ENCODE measurements around the gene TSPAN11. TPM values are rescaled to one million over a fixed set of nuclear protein-coding genes. Genes with fewer than 3 reads are reported as not detected.

TSPAN11 gene
- total and polyA plus RNA-seq, 2 experiments from 2014 or later: 5.2 to 9.6 TPM

DNA sequence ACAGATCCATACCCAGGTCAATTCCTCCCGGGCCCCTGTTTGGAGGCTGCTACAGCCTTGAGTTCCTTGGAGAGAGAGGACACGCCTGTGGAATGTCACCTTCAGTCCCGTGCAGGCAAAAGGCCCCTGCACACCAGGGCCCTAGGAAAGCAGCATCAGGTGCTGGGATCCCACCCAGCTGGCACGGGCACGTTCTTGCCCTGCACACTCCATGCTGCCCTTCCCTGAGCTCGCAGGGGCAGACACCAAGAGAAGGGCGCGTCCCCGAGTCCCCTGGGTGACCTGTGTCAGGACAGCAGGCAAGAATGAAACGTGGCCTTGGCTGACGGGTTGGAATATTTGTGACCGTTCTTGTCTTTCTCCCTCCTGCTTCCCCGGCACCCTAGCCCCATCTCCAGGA, 67.7 kb downstream of the TSPAN11 start:
- Histone ChIP-seq H4K20me1 (ENCODE audit: insufficient read depth, poor library complexity, severe bottlenecking) (no peaks in the 10 kb centered on the region), H3K4me2 (no peak overlapping the region), H3K79me2 (no peaks in the 10 kb centered on the region), H3K4me3 (no peak overlapping the region), H3K36me3 (replicated peaks; ENCODE audit: insufficient read depth, low read depth) (no peaks in the 10 kb centered on the region), H3K4me1 (ENCODE audit: insufficient read depth) (no peaks in the 10 kb centered on the region), H3K9me2 (replicated peaks; ENCODE audit: insufficient read depth) (no peaks in the 10 kb centered on the region), H3K27ac (no peak overlapping the region), H3K9me3 (ENCODE audit: low read depth) (no peaks in the 10 kb centered on the region), H3K27me3 (no peaks in the 10 kb centered on the region), H2AFZ (no peak overlapping the region)
- DNase-seq (ENCODE audit: low spot score): no peak
- TF ChIP-seq, protein P1, sequence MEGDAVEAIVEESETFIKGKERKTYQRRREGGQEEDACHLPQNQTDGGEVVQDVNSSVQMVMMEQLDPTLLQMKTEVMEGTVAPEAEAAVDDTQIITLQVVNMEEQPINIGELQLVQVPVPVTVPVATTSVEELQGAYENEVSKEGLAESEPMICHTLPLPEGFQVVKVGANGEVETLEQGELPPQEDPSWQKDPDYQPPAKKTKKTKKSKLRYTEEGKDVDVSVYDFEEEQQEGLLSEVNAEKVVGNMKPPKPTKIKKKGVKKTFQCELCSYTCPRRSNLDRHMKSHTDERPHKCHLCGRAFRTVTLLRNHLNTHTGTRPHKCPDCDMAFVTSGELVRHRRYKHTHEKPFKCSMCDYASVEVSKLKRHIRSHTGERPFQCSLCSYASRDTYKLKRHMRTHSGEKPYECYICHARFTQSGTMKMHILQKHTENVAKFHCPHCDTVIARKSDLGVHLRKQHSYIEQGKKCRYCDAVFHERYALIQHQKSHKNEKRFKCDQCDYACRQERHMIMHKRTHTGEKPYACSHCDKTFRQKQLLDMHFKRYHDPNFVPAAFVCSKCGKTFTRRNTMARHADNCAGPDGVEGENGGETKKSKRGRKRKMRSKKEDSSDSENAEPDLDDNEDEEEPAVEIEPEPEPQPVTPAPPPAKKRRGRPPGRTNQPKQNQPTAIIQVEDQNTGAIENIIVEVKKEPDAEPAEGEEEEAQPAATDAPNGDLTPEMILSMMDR (IDR thresholded peaks at IDR 0.05; ENCODE audit: poor library complexity): no peak
- TF ChIP-seq EZH2phosphoT487 (IDR thresholded peaks at IDR 0.05; ENCODE audit: low read depth, severe bottlenecking, unreplicated experiment): no peak
- no peak for TF ChIP-seq EZH2 (IDR thresholded peaks at IDR 0.05; ENCODE audit: borderline replicate concordance)
- 92% methylated on average over 12 of the region's 13 CpGs for WGBS (ENCODE audit: low lambda C conversion rate, missing lambda C conversion rate)

DNA sequence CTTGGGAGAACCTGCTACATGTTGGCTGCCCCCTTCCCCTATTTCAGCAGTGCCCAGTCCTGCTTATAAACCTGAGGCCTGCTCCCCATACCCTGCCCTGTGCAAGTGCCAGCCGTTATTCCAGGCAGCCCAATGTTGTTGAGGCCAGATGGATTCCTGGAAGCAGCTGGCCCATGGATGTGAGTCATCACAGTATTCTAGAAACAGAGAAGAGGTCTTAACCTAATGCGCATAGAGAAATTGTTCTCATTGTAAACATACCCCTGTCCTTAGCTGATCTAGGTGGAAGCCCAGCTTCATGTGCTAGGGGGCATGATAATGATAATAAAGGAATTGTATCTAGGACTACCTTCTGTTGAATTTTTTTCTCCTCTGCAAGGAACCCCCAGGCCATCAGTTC, 69.7 kb downstream of the TSPAN11 start:
- no peaks in the 10 kb centered on the region for H3K9me3 ChIP-seq (ENCODE audit: low read depth)
- no peaks in the 10 kb centered on the region for H3K27me3 ChIP-seq
- H3K4me2 ChIP-seq: no peak overlapping the region
- no peak overlapping the region for H2AFZ ChIP-seq
- no peak overlapping the region for H3K4me3 ChIP-seq
- H3K27ac ChIP-seq: no peak overlapping the region
- DNase-seq (ENCODE audit: low spot score): no peak
- H3K36me3 ChIP-seq (replicated peaks; ENCODE audit: insufficient read depth, low read depth): no peaks in the 10 kb centered on the region
- WGBS (ENCODE audit: low lambda C conversion rate, missing lambda C conversion rate): 60% methylated on average over 2 of the region's 2 CpGs
- TF ChIP-seq EZH2phosphoT487 (IDR thresholded peaks at IDR 0.05; ENCODE audit: low read depth, severe bottlenecking, unreplicated experiment) (no peak), EZH2 (IDR thresholded peaks at IDR 0.05; ENCODE audit: borderline replicate concordance) (no peak)
- TF ChIP-seq, protein P1 (IDR thresholded peaks at IDR 0.05; ENCODE audit: poor library complexity): no peak
- no peaks in the 10 kb centered on the region for H3K9me2 ChIP-seq (replicated peaks; ENCODE audit: insufficient read depth)
- H4K20me1 ChIP-seq (ENCODE audit: insufficient read depth, poor library complexity, severe bottlenecking): no peaks in the 10 kb centered on the region
- no peaks in the 10 kb centered on the region for H3K79me2 ChIP-seq
- no peaks in the 10 kb centered on the region for H3K4me1 ChIP-seq (ENCODE audit: insufficient read depth)

DNA sequence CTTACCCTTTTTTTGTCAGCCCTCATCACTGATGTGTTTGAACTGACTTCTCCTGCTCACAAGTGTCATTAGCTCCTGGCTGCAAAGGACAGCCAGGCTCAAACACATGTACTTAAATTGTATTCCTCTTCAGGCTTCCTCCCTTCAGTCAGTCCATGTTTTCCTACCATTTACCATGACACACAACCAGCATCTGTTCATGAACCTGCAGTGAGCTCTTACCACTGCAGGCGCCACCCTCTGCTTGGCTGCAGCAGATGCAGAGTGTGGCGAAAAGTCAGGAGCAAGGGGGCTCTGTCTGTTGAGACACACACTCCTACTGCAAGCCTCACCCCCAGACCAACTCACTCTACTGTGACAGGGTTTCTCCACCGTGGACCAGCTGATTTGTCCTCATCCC, 70.2 kb downstream of the TSPAN11 start:
- TF ChIP-seq EZH2 (IDR thresholded peaks at IDR 0.05; ENCODE audit: borderline replicate concordance) (no peak), EZH2phosphoT487 (IDR thresholded peaks at IDR 0.05; ENCODE audit: low read depth, severe bottlenecking, unreplicated experiment) (no peak)
- TF ChIP-seq, protein P1 (IDR thresholded peaks at IDR 0.05; ENCODE audit: poor library complexity): no peak
- Histone ChIP-seq H4K20me1 (ENCODE audit: insufficient read depth, poor library complexity, severe bottlenecking) (no peaks in the 10 kb centered on the region), H3K4me1 (ENCODE audit: insufficient read depth) (no peaks in the 10 kb centered on the region), H3K27ac (no peak overlapping the region), H3K9me2 (replicated peaks; ENCODE audit: insufficient read depth) (no peaks in the 10 kb centered on the region), H3K79me2 (no peaks in the 10 kb centered on the region), H3K36me3 (replicated peaks; ENCODE audit: insufficient read depth, low read depth) (no peaks in the 10 kb centered on the region), H3K4me3 (no peak overlapping the region), H2AFZ (no peak overlapping the region), H3K9me3 (ENCODE audit: low read depth) (no peaks in the 10 kb centered on the region), H3K4me2 (no peak overlapping the region), H3K27me3 (no peaks in the 10 kb centered on the region)
- no peak for DNase-seq (ENCODE audit: low spot score)
- 98% methylated on average over 3 of the region's 3 CpGs for WGBS (ENCODE audit: low lambda C conversion rate, missing lambda C conversion rate)

Measured in hepatocyte (in vitro differentiated cells).